Right lobe of liver (tissue), 4 donors: ENCODE data around the gene NUDT16.

ENCODE experiments used
- CTCF ChIP-seq, 4 donors: fragments of 200-600 bp in 3 of 4; fragments of 450-650 bp in 1 of 4; IDR thresholded peaks; one replicate each; pipeline versions ENCODE4 v1.5.1 to v1.8.0; 2016 to 2022; ENCODE audit warnings: antibody characterized with exemption in 4 of 4, mild to moderate bottlenecking in 2 of 4
- POLR2A ChIP-seq: fragments of 450-650 bp; IDR thresholded peaks from one replicate; pipeline ENCODE4 v1.6.1; 2017; ENCODE audit warnings: antibody characterized with exemption, mild to moderate bottlenecking
- donor health status: DM: no; HTN: no; CAD: no.
- donor health status: DM: no; HTN: no; CAD: no.
- donor health status: DM: no; HTN: yes; CAD: no.

GRCh38 chr3:131402391-131403039 lies 20.9 kb downstream of the NUDT16 start:
- no peak for TF ChIP-seq CTCF (IDR thresholded peaks at IDR 0.05)
- TF ChIP-seq POLR2A = no peak
